Stimulated activated CD4-positive, alpha-beta T cell treated with anti-CD3 and anti-CD28 coated beads, TNF-alpha, amount 100 ng/mL, for 1 hour (primary cell): Measurements from ENCODE around the gene EML6.
"Not testable (repeated sequence)": the region's sequence is repeated elsewhere in the genome, so short reads cannot be mapped to it uniquely, and the experiment has no call there.

Experiments used
- DNase-seq, 3 donors: peaks; one replicate each; pipeline ENCODE4 v3.0.0-alpha.2; 2020; ENCODE audit warnings: low read depth in 3 of 3, low spot score in 1 of 3

The EML6 gene

DNA sequence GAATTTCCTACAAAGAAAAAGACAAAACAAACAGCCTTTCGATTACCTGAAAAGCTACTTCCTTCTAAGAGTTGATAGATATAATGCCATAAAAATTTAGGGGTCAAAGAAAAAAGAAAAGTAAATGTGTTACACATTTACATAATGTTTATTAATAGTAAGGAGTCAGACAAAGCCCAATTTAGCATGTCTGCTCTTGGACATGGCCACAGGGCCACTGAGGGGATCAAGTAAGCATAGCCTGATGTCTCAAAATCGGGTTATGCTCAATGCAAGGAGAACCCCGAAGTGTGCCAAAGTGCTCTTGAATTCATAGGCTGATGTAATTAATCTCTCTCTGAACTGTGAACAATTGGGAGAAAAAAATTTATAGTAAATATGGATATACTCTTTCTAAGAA, 265.1 kb downstream of the EML6 start:
- no peak for DNase-seq

DNA sequence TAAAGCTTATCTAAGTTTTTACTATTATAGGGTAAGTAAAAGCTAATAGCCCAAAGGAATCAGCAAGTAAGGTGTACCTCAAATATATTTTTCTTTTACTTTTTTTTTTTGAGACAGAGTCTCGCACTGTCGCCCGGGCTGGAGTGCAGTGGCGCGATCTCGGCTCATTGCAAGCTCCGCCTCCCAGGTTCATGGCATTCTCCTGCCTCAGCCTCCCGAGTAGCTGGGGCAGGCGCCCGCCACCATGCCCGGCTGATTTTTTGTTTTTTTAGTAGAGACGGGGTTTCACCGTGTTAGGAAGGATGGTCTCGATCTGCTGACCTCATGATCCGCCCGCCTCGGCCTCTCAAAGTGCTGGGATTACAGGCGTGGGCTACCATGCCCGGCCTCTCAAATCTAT, 267.2 kb downstream of the EML6 start:
- not testable (repeated sequence) for DNase-seq

DNA sequence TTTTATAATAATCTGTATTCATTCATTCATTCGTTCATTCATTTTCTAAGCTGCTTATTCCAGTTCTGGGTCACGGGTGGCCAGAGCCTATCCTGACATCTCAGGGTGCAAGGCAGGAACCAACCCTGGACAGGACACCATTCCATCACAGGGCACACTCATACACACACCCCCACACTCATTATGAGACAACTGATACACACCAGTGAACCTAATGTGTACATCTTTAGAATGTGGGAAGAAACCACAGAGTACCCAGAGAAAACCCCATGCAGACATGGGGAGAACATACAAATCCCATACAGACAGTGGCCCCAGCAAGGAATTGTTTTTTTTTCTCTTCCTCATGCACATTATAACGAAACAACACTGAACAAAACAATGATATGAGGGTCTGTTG, 272.1 kb downstream of the EML6 start:
- no peak for DNase-seq

DNA sequence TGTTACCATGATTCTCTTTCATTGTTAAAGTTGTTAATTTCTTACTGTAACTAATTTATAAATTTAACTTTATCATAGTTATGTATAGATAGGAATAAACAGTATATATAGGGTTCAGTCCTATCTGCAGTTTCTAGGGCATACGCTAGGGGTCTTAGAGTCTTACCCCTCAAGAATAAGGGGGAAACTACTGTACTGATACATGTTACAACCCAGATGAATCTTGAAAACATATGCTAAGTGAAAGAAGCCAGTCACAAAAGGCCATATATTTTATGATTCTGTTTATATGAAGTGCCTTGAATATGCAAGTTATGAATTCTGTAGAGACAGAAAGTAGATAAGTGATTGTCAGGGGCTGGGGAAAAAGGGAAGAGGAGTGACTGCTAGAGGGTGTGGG, 274.4 kb downstream of the EML6 start:
- DNase-seq, result no peak

DNA sequence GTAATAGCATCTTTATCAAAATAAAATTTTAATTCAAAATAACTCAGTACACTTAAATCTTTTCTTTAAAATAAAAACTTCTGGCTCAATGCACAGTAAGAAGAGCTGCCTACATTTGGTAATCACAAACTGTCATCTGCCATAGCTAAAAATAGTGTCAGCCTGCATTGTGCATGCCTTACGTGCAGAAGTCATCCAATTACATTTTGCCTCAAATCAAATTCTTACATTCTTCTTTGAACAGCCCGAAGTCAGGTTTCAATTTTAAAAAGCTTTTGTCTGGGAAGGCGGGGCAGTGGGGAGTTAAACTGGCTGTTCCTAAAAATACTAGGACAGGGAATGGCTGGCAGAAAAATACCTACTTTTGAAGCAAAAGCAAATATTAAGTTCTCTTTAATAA, 275.7 kb downstream of the EML6 start:
- no peak for DNase-seq

DNA sequence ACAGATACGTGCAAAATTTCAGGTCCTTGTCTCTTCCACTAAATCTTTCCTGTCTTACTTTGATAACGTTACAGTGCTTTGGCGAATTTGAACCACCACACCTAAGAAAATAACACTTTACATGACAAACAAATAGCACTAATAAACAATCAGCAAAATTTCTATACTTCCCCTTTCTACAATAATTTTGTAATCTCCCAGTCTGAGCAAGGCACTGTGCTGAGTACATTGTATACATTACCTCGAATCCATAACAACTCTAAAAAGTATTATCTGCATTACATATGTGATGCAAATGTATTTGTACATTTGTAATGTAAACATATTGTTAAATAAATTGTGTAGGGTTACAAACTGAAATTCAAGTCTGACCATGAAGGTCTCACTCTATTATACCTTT, 276.9 kb downstream of the EML6 start:
- DNase-seq, result no peak

DNA sequence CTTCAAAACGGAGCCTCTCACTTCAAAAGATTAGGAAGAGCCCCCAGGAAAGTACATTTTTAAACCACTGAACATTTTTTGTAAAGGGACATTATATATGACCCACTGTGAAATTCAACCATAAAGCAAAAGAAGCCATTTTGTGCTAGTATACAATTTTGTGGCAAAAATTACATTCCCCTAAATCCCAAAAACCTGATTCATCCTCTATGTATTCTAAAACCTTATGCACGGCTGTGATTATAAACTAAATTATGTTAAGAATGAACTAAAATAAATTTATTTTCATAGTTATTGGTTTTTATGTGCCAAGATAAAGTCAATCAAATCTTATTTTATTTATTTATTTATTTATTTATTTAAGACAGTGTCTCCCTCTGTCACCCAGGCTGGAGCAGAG, 278.3 kb downstream of the EML6 start:
- no peak for DNase-seq

DNA sequence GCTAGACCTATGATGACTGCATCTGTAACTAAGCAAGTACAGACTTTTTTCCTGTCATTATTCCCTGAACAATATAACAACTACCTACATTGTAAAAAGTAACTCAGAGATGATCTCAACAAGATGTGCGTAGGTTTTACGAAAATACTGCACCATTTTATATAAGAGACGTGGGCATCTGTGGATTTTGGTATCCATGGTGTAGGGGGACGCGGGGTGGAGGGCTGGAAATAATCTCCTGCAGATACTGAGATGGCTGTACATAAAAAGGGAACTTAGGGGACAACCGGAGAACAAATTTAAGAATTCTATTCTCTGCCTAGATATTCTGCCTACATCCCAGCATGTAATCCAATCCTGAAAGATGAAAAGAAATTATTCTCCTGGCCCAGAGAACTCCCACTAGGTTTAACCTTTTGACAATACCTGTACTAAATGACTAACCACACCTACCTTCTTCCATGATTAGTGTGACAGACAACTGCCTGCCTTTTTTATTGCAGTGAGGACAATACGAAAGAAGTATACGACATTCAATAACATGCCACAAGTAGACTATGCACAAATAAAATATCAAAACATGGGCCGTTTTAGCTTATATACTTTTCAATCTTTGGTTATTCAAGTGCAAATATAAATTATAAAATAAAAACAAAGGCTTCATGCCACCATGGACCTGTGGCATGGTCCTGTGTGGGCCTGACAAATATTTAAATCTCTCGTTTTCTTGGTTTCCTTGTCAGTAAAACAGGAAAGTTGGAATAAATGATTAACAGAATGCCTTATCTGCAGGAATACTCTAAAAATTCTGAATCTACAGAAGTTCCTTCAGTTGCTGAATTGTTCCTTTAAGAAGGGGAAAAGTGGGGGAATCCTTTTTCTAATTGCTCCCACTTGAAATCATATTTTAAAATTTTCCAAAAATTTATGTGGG, 280.5 kb downstream of the EML6 start:
- no peak for DNase-seq

DNA sequence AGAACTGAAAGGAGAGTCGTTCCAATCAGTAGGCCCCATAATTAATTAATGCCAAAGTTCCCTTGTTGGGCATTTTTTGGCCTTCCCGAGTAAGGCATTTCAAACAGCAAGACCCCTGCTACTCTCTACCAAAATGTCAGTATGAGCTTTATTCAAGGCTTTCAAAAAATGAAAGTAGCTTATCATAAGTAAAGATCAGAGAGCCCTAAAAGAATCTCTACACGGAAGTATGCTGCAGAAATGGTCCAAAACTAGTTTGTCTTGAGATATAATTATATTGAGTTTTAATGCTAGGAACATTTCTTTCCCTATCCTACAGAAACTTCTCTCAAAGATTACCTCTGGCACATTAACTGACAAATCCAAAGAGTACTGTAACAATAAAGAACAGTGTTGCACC, 282.8 kb downstream of the EML6 start:
- no peak for DNase-seq

DNA sequence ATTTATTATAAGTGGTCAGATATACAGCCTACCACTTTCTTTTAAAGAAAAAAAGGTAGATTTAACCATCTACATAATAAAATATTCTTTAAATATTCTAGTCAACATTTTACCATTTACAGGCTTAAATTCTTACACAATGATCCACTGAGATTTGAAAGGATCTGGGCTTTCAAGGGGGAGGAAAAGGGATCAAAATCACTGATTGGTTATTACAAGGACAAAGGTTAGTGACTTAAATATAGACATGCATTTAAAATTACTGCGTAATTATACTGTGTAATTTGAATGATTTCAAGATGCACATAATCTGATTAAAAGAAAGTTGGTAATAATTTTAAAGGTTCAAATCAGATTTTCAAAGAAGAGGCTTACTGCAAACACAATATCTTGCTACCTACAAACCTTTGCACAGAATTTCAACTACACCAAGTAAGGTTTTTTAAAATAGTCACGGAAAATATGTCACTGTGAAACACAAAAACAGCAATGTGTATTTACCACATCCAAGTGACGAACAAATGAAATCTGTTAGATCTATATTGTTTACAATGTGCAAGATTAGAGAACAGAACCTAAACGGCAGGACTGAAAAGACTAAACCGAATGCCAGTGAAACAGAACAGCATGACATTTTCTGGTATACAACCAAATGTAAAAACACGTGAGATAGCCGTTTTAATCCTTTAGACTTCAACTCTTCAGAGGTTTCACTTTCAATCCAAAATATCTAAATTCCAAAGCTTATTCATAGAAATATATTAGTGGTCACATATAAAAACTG, 286.0 kb downstream of the EML6 start:
- no peak for DNase-seq

DNA sequence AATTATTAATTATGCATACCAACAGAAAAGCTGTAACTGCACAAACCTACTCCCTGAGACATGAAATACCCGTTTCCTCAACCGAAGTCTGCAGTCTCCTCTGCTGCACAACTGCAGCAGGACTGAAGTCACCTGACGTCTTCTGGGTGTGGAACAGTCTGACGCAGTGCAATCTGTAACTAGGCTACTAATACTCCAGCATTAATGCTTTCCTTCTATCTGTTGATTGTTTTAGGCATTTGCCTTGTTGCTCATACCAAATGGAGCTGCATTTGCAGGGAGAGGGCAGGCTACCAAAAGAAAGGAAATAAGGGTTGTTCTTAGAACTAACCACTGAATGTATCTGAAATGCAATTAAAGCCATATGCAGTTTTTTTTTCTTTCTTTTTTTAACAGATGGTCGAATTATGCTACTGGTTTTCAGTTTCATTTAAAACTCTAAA, 286.7 kb downstream of the EML6 start:
- DNase-seq, result peak in 1 of 3 donors; percentile 17

DNA sequence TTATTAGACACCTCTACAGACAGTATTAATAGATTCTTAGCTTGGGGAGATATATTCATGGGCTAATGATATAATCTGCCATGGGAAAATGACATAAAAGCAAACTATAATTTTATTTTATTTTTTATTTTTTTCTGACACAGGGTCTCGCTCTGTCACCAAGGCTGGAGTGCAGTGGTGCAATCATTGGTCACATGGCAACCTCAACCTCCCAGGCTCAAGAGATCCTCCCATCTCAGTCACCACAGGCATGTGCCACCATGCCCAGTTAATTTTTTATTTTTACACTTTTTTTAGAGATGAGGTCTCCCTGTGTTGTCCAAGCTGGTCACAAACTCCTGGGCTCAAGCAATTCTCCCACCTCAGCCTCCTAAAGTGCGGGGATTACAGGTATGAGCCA, 287.5 kb downstream of the EML6 start:
- DNase-seq, result no peak

DNA sequence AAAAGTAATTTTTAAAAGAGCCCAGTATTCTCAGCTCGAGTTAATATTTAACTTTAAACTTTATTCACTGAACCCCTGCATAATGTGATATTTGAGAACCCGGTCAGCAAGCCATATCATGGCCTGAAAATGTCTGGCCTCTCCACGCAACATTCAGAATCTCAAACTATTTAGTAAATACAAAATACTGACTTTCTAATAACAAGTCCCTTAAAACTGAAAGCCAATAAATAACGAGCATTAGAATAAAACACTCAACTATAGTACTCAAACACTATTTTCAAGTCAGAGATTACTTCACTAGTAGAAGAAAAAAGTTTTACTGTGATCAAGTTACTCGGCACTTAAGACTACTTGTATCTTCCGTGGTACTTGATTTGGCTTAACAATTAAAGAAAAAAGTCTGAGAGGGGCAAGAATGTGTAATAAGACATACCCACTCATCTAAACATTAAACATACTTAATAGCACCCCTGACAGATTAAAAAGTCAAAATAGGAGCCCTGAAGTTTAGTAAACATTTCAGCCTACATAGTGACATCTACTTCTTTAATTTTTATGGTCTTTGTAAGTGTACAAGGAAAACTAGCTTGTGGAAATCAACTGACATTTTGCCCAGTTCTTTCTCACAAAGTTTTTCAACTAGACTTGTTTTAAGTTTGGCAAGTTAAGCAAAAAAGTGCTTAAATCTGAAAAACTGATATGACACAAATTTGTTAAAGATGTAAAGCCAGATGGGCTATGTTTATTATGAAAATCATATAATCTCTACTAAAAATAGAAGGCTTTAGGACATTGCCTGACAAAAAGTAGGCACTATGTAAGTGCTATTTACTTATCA, 288.6 kb downstream of the EML6 start:
- no peak for DNase-seq

DNA sequence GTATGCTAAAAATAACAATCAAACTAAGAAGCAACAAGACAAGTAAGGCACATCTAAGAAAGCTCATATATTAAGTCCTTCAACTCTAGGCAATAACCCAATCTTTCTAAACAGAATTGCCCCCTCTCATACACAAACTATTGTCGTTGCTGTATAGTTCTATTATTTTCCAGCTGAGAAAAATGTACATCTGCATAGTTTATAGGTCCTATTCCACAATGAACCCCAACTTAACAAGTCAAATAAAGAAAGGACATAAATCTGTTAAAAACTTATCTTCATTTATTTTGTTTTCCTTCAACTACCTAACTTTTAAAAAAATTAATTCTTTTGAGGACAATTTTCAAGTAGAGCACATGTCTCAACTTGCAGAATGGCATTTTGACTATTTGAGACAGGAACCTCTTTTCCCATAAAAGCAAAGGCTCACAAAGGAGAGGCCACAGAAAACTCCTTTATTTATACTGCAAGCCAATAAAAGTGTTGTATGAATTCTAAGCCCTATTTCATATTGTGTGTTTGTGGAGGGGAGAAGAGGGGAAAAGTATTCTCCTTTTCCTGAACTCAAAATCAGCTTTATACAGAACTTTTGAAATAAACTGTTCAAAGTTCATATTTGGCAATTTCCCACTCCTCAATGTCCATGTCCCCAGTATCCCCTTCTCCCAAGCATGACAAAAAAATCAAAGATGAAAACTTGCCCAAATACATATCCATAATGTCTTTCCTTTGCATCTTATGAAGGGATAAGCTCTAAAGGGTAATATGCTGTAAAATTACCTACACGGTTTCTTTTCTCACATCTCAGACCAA, 289.4 kb downstream of the EML6 start:
- no peak for DNase-seq

DNA sequence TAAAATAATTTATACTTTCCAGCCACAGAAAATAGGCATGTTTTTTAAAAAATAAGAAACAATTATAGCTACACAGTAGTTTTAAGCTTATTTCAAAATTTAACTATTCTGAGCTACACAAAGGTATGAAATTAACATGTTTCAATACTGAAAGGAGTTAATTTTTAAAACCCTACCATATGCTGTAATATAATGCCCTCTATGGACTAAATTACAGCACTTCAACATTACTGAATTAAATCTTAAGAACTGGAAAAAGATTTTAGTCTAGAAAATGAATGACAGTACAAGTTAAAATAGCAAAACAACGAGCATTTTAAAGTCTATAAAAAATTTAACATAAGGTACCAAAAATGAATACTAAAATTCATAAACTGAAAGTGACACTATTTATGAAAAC, 290.5 kb downstream of the EML6 start:
- DNase-seq, result no peak

DNA sequence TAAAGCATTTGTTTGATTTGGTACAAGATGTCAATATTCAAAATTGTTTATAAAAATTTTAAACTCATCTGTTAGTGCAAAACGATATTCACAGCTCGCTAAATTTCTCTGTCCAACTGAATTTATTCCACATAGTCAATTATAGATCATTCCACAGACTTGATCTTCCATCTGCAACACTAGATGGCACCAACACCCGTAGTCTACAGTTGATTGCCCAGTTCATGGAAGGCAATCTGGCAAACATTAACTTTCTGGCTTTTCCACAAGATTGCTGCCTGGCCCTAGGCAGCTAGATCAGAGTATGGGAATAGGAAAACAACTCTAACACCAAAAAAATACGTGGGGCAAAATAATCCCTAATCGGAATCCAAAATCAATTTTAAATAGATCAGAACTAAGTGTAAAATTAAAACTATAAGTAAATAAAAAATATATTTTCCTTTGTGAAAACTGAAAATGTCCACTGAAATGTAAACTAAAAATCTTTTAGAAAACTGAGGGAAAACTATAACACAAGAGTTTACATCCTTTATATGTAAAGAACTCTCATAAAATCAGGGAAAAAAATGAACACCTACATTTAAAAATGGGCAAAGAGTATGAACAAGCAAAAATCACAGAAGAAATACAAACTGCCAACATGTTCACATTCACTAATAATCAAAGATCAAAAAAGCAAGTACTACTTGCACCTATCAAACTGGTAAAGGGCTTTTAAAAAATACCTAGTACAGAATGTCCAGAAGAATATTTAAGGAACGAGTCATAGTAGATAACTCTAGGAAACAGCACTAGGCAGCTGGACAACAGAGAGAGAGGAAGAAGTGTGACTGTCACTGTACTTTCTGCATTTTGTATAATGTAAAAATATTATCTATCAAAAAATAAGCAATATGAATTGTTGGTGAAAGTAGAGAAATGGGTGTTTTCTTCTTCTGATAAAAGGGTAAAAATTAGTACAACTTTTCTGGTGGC, 291.8 kb downstream of the EML6 start:
- no peak for DNase-seq

DNA sequence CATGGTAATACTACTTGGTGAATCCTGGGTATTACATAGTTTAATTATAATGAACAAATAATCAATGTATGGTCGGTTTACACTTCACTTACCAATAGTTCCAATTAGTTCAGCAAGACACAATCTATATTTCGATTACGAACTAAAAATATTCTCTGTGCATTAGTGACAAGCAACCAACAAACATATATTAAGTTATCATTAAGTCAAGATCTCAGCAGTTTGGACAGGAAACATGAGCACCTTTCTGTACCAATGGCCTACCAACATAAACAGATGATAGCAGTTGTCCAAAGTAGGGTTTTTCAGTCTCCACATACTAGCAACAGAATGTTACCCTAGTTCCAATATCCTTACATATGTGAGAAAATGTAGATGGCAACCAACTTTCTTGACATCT, 294.0 kb downstream of the EML6 start:
- no peak for DNase-seq

DNA sequence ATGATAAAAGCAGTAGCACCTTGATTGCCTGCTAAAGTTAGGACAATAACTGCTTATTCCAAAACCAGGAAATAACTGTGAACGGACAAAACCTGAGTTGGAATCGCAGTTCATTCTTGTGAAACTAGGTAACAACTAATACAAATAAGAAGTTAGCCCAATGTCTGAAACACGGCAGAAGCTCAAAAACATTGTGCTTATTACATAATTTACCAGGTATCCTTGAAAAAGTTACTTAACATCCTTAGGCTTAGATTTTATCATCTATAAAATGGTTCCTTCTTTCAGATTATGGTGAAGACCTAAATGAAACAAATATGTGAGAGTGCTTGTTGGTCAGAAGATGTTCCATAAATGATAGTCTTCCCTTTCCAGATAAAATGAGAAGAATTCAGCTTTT, 294.4 kb downstream of the EML6 start:
- no peak for DNase-seq

DNA sequence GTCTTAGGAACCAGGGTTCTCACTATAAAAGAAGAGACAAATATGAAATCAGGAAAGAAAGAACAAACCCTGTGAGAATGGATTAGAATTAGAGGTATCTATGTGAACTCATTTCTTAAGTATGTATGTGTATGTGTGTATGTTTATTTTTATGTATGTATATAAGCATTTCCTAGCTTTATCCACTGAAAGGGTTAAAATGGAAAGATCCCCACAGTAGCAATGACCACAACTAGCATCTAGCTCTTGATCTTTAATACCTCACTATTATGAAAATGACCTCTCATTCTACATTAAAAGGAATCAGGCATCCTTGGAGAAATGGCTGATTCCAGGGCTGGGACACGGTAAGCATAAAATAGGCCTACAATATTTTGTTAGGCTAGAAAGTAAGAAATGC, 295.2 kb downstream of the EML6 start:
- no peak for DNase-seq
